Renal pelvis (tissue), 4 donors: ENCODE data around the gene CYP4B1. TPM values are rescaled to one million over a fixed set of nuclear protein-coding genes. Genes with fewer than 3 reads are reported as not detected.
"Not testable (repeated sequence)": the region's sequence is repeated elsewhere in the genome, so short reads cannot be mapped to it uniquely, and the experiment has no call there.

Source experiments
- DNase-seq: peaks from one replicate; pipeline ENCODE4 v3.0.0-alpha.2; 2013
- polyA plus RNA-seq, 3 donors: library from polyadenylated mRNA; unstranded; fragments of 120-200 nt; gene quantifications; one replicate each; pipeline ENCODE4 v1.2.1, GENCODE V29; 2013; ENCODE audit not compliant: insufficient read length in 3 of 3

The CYP4B1 gene
- polyA plus RNA-seq, 3 donors: 2.2 to 3.9 (median 3.1) TPM

DNA sequence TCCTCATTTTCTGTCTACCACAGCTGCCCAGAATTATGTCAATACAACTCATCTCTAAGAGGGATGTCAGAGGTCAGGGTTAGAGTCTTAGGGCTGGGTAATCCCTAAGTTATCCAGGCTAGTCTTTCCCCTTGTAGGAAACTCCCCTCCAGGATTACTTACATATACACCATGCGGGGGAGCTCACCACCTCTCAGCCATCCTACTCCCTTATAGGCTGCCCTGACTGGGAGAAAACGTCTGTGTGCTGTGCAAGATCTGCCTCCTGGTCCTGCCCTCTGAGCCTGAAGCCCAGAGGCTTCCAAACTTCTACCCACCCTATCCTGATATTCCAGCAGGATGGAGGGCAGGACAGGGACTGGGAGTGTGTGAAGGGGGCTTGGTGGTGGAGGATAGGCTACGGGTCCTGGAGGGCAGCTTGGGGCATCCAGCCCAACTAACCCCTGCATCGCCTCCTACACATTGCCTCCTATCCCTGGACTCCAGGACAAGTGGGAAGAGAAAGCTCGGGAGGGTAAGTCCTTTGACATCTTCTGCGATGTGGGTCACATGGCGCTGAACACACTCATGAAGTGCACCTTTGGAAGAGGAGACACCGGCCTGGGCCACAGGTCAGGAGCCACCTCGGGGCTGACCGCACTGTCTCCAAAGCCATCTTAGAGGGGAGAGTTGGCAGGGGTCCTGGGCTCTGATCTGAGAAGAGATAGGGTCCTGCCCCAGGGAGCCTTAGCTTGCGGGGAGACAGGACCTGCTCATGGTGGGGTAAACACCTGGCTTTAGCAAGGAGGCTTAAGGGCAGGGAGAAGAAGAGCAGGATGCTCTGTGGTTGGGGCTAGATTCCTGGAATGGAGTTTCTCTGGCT, 14.4 kb downstream of the CYP4B1 start:
- no peak for DNase-seq

DNA sequence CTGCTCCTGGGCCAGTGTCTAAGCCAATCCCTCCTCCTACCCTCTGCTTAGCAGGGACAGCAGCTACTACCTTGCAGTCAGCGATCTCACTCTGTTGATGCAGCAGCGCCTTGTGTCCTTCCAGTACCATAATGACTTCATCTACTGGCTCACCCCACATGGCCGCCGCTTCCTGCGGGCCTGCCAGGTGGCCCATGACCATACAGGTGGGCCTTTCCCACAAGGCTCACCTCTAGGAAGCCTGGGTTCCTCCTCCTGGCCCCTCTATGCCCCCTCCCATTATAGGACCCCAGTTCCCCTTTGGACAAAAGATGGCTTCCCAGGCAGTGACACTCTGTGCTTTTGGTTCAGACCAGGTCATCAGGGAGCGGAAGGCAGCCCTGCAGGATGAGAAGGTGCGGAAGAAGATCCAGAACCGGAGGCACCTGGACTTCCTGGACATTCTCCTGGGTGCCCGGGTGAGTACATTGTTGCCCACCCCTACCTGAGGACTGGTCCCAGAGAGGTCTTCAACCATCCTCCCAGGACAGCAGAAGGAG, 15.1 kb downstream of the CYP4B1 start:
- no peak for DNase-seq

DNA sequence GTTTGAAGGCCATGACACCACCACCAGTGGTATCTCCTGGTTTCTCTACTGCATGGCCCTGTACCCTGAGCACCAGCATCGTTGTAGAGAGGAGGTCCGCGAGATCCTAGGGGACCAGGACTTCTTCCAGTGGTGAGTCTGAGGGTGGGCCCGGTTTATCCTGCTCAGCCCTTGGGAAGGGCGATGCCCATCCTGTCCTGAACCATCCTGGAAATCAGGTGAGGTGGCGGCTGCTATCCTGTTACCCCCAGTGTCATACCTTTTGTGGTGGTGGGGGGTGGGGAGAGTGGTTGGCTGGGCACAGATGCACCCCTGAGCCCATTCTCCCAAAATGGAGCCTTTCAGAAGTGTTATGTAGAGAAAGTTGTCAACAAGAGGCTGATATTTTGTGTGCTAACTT, 16.3 kb downstream of the CYP4B1 start:
- DNase-seq: no peak

DNA sequence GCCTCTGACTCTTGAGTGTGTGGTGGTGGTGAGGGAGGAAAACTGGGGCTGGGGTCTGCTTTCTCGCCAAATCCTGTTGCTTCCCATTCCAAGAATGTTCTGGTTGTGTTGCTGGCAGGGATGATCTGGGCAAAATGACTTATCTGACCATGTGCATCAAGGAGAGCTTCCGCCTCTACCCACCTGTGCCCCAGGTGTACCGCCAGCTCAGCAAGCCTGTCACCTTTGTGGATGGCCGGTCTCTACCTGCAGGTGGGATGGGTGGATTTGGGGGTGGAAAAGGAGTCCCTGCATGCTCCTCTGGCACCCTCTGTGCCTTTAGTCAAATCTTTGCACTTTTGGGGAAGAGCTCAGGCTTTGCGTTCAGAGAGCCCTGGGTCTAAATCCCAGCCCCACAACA, 18.1 kb downstream of the CYP4B1 start:
- DNase-seq: no peak

DNA sequence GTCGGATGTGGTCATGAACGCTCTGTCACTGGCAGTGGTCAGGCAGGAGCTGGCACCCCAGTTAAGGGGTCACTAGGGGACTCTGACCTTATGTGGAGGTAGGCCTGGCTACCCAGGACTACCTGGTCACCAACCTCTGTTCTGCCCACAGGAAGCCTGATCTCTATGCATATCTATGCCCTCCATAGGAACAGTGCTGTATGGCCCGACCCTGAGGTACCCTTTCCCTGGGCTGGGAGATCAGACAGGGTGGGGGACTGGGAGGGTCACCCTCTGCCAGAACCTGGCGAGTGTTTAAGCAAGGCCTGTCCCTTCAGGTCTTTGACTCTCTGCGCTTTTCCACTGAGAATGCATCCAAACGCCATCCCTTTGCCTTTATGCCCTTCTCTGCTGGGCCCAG, 19.0 kb downstream of the CYP4B1 start:
- DNase-seq: no peak

DNA sequence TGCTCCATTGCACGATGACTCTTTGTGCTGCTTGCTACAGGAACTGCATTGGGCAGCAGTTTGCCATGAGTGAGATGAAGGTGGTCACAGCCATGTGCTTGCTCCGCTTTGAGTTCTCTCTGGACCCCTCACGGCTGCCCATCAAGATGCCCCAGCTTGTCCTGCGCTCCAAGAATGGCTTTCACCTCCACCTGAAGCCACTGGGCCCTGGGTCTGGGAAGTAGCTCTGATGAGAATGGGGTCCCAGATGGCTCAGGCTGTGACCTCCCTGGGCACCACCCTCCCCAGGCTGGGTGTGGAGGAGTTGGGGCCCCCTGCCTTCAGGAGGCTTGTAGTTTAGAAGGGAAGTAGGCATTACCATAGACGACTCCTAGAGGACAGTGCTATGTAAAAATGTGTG, 19.7 kb downstream of the CYP4B1 start:
- DNase-seq: no peak

DNA sequence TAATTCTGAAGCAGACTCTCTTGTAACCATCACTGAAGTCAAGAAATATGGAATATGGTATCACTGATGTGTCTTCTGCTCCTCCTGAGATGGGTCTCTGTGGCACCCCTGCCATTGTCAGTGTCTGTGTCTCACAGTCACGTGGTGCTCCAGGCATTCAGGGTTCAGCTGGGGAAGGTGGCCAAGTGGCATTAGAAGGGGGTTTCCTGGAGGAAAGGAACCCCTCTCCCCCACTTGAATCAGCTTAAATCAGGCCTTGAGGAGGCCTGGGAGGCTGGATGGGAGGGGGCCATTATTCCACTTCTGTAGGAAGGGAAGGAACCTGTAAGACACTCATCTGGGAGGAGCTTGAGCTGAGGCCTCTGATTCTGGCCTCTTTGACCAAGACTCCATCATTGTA, 20.5 kb downstream of the CYP4B1 start:
- DNase-seq: no peak

DNA sequence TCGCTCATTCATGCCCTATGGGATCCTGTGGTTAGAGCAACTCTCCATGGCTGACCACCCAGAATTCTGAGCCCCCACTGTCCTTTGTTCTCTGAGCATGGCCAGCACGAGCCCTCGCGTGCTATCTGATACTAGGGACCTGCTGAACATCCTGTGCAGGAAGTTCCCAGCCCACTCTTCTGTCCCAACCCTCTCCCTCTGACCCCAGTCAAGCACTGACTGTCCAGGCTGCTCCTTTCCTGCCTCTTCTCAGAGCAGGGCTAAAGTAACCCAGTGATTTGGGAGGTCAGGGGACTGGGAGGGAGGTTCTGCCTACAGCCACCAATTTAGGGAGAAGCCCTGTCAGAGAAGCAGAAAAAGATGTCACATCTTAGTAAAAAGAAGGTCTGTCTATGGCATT, 21.2 kb downstream of the CYP4B1 start:
- no peak for DNase-seq

DNA sequence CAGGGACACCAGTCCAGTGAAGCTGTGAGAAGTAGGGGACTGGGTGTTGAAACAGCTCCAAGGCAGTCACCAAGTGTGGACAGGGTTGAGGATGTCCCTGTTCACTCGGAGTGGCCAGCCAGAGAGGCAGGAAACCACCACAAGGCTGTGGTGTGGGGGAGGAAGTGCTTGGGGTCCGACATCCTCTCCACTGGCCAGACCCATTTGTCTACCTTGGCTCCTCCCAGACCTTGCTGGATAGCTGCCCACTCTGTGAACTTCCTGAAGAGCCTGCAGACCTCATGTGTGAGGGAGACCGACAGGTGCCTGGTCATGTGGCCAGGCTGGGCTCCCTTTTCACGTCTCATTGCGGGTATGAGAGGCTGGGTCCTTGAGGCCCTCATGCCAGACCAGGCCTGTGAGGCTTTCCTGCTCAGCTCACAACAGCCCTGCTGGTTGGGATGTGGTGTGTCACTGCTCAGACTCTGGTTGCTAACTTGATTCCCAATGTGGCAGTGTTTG, 21.8 kb downstream of the CYP4B1 start:
- no peak for DNase-seq

DNA sequence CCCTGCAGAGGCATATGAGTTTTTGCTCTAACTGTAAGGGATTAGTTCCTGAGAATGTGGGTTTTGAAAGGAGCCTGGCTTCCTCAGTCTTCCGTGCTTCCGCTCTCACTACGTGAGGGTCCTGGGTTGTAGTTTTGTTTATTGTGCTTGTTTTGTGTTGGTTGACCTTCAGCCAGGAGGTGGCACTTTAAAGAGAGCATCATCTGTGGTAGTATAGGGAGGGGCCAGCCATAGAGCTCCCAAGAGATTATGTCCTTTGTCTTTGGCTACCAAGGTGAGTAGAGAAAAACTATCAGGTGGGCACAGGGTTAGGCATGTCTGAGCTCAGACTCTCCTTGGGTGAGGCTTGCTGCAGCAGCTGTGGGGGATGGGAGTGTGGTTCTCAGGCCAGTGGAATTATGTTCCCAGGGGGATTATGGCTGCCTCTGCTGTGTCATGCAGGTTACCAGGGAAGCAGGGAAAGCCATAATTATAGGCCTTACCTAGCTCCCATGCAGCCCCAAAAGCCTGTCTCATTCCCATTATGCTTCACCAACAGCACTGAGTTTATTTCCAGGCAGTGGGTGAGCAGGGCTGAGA, 23.5 kb downstream of the CYP4B1 start:
- no peak for DNase-seq

DNA sequence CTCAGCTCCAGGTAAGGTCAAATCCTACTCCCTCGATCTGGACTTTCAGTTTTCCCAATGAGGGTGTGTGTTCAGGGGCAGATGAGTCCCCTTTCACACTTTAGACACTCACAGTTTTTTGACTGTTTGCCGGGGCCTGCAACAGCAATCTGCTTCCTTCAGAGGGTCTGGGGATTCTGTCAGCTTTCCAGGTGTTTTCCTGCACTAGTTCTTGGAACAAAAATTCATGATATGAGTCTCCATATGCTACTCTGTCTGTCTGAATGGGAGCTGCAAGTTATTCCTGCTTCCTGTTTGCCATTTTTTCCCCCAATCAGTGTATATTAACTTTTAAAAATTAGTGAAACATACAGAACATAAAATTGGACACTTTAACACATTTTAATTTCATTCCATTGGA, 24.3 kb downstream of the CYP4B1 start:
- DNase-seq: no peak

DNA sequence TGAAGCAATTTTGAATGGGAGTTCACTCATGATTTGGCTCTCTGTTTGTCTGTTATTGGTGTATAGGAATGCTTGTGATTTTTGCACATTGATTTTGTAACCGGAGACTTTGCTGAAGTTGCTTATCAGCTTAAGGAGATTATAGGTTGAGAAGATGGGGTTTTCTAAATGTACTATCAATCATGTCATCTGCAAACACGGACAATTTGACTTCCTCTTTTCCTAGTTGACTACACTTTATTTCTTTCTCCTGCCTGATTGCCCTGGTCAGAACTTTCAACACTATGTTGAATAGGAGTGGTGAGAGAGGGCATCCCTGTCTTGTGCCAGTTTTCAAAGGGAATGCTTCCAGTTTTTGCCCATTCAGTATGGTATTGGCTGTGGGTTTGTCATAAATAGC, 28.0 kb downstream of the CYP4B1 start:
- DNase-seq: not testable (repeated sequence)

DNA sequence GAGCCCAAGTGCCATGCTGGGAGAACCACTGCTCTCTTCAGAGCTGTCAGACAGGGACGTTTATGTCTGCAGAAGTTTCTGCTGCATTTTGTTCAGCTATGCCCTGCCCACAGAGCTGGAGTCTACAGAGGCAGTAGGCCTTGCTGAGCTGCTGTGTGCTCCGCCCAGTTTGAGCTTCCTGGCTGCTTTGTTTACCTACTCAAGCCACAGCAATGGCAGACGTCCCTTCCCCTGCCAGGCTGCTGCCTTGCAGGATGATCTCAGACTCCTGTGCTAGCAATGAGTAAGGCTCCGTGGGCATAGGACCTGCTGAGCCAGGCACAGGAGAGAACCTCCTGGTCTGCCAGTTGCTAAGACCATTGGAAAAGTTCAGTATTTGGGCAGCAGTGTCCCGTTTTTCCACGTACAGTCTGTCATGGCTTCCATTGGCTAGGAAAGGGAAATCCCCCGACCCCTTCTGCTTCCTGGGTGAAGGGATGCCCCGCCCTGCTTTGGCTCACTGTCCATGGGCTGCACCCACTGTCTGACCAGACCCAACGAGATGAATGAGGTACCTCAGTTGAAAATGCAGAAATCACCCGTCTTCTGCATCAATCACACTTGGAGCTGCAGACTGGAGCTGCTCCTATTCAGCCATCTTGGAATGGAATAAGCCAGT, 31.9 kb downstream of the CYP4B1 start:
- no peak for DNase-seq

DNA sequence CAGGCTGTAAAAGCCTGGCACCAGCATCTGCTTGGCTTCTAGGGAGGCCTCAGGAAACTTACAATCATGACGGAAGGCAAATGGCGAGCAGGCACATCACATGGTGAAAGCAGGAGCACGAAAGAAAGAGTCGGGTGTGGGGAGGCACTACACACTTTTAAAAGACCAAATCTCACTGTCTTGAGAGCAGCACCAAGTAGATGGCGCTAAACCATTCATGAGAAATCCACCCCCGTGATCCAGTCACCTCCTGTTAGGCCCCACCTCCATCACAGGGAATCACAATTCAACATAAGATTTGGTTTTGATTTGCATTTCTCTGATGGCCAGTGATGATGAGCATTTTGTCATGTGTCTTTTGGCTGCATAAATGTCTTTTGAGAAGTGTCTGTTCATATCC, 36.6 kb downstream of the CYP4B1 start:
- DNase-seq: not testable (repeated sequence)

DNA sequence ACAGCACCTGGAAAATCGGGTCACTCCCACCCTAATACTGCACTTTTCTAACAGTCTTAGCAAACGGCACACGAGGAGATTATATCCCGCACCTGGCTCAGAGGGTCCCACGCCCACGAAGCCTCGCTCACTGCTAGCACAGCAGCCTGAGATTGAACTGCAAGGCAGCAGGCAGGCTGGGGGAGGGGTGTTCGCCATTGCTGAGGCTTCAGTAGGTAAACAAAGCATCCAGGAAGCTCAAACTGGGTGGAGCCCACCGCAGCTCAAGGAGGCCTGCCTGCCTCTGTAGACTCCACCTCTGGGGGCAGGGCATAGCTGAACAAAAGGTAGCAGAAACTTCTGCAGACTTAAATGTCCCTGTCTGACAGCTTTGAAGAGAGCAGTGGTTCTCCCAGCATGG, 47.5 kb downstream of the CYP4B1 start:
- DNase-seq: not testable (repeated sequence)

DNA sequence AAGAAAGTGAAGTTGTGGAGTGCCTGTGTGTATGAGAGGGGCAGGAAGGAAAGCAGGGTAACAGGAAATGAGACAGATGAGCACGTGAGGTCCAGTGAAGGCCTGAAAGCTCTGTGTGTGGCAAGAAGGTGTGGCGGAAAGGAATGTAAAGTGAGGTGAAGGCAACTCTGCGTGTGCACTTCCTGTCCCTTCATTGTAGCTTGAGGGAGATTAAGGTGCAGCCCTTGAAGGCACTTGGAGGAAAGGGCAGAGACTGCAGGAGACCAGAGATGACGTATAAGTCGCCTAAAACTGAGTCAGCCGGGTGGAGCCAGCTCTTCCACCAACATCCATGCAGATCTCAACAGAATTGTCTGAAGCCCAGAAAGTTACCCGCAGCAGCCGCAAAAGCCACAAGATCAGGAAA, 58.8 kb downstream of the CYP4B1 start:
- not testable (repeated sequence) for DNase-seq

DNA sequence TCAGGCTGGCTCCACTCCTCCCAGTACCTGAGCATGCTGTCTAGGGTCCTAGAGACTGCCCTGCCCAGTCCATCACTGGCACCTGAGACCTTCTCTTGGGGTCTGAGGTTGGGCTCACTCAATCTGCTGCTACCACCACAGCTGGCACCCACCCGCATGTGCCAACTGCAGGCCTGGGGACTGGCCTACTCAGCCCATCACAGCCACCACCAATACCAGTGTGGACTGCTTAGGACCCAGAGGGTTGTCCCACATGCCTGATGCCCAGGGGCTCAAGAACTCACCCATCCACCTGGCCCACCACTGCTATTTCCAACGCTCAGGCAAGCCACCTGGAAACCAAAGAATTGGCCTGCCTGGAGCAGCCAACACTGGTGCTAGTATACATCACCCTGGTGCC, 63.5 kb downstream of the CYP4B1 start:
- no peak for DNase-seq

Other genes starting within 250 kb of the CYP4B1 start
- gene KNCN, start 247.4 kb upstream of the CYP4B1 start, polyA plus RNA-seq: not detected
- 10 to 100 TPM; 20.8 to 46.9 (median 42.0) TPM for gene MKNK1, start 194.8 kb upstream of the CYP4B1 start, polyA plus RNA-seq
- 10 to 100 TPM; 11.3 to 13.0 (median 12.3) TPM for gene MOB3C, start 182.2 kb upstream of the CYP4B1 start, polyA plus RNA-seq
- 100 to 1,000 TPM in 1 of 3 donors, 10 to 100 TPM in 2; 87.4 to 108 (median 99.3) TPM for gene ATPAF1, start 130.7 kb upstream of the CYP4B1 start, polyA plus RNA-seq
- gene TEX38, start 127.2 kb upstream of the CYP4B1 start, polyA plus RNA-seq: under 1 TPM; 0.17 to 0.55 (median 0.34) TPM
- gene EFCAB14, start 79.9 kb upstream of the CYP4B1 start, polyA plus RNA-seq: 100 to 1,000 TPM in 1 of 3 donors, 10 to 100 TPM in 2; 87.2 to 110 (median 88.9) TPM
- gene CYP4A11, start 142.4 kb downstream of the CYP4B1 start, polyA plus RNA-seq: 10 to 100 TPM; 42.1 to 74.9 (median 58.8) TPM
- 10 to 100 TPM in 2 of 3 donors, 1 to 10 TPM in 1; 7.3 to 11.3 (median 10.6) TPM for gene CYP4X1, start 224.6 kb downstream of the CYP4B1 start, polyA plus RNA-seq